HG02943 (cell line): Measurements from ENCODE around the gene ABCD1.
"Not testable (repeated sequence)": the region's sequence is repeated elsewhere in the genome, so short reads cannot be mapped to it uniquely, and the experiment has no call there.

Experiments used
- ATAC-seq: cut with Tn5 transposase; IDR thresholded peaks from one replicate; pipeline ENCODE4 v1.9.1; 2021; ENCODE audit warnings: mild to moderate bottlenecking, low read depth, moderate library complexity; ENCODE audit not compliant: unreplicated experiment

ABCD1 gene

GRCh38 chrX:153731117-153731844, 6.6 kb downstream of the ABCD1 start:
- ATAC-seq = no peak

- ATAC-seq = no peak
Observed at GRCh38 chrX:153731845-153732215, 7.2 kb downstream of the ABCD1 start.

GRCh38 chrX:153732401-153732800, 7.7 kb downstream of the ABCD1 start:
- ATAC-seq = no peak

- ATAC-seq = no peak
Observed at GRCh38 chrX:153733651-153734240, 9.1 kb downstream of the ABCD1 start.

GRCh38 chrX:153734871-153735270, 10.2 kb downstream of the ABCD1 start:
- ATAC-seq = no peak

- ATAC-seq = no peak
Observed at GRCh38 chrX:153735274-153735673, 10.6 kb downstream of the ABCD1 start.

GRCh38 chrX:153736071-153736820, 11.6 kb downstream of the ABCD1 start:
- ATAC-seq = no peak

GRCh38 chrX:153736871-153737441, 12.3 kb downstream of the ABCD1 start:
- ATAC-seq = no peak

- no peak for ATAC-seq
Observed at GRCh38 chrX:153738056-153738605, 13.5 kb downstream of the ABCD1 start.

GRCh38 chrX:153739754-153740486, 15.3 kb downstream of the ABCD1 start:
- no peak for ATAC-seq

- no peak for ATAC-seq
Observed at GRCh38 chrX:153740631-153741222, 16.1 kb downstream of the ABCD1 start.

- ATAC-seq = no peak
Observed at GRCh38 chrX:153741446-153741845, 16.8 kb downstream of the ABCD1 start.

- not testable (repeated sequence) for ATAC-seq
Observed at GRCh38 chrX:153742111-153742510, 17.5 kb downstream of the ABCD1 start.

GRCh38 chrX:153742796-153743467, 18.3 kb downstream of the ABCD1 start:
- not testable (repeated sequence) for ATAC-seq

- ATAC-seq = not testable (repeated sequence)
Observed at GRCh38 chrX:153743468-153744209, 19.0 kb downstream of the ABCD1 start.

- ATAC-seq = no peak
Observed at GRCh38 chrX:153744210-153745066, 19.8 kb downstream of the ABCD1 start.

- ATAC-seq = not testable (repeated sequence)
Observed at GRCh38 chrX:153745067-153745433, 20.4 kb downstream of the ABCD1 start.

GRCh38 chrX:153746359-153746758, 21.7 kb downstream of the ABCD1 start:
- ATAC-seq = no peak
